Stomach smooth muscle (tissue), 2 donors: ENCODE data around the gene HAPSTR1.

ENCODE experiments used
- H3K27ac ChIP-seq: one replicate; pipeline ENCODE4 v1.7.0; 2013; ENCODE audit warnings: mild to moderate bottlenecking, low read length, inconsistent platforms
- H3K27me3 ChIP-seq, 2 donors: one replicate each; pipeline ENCODE4 v1.7.0; 2013; ENCODE audit warnings: low read length in 2 of 2; ENCODE audit not compliant: insufficient read depth in 2 of 2, control insufficient read depth in 1 of 2
- H3K36me3 ChIP-seq, 2 donors: one replicate each; pipeline ENCODE4 v1.7.0; 2013; ENCODE audit warnings: low read length in 2 of 2; ENCODE audit not compliant: control insufficient read depth in 2 of 2, insufficient read depth in 2 of 2
- H3K4me1 ChIP-seq: one replicate; pipeline ENCODE4 v1.7.0; 2013; ENCODE audit warnings: low read length; ENCODE audit not compliant: control insufficient read depth, insufficient read depth
- H3K4me3 ChIP-seq, 2 donors: one replicate each; pipeline ENCODE4 v1.7.0; 2013; ENCODE audit warnings: low read length in 2 of 2
- H3K9ac ChIP-seq, 2 donors: one replicate each; pipeline ENCODE4 v1.7.0; 2013; ENCODE audit warnings: low read length in 2 of 2, mild to moderate bottlenecking in 1 of 2
- H3K9me3 ChIP-seq, 2 donors: one replicate each; pipeline ENCODE4 v1.7.0; 2013; ENCODE audit warnings: low read length in 2 of 2; ENCODE audit not compliant: control insufficient read depth in 2 of 2
- donor health status: healthy.
- donor health status: Pancreatic carcinoma.

HAPSTR1 gene

GRCh38 chr16:9088848-9089247 is 2.6 kb upstream of the HAPSTR1 start:
- Histone ChIP-seq H3K27ac (no peak overlapping the region), H3K9me3 (no peaks in the 10 kb centered on the region), H3K4me3 (no peak overlapping the region), H3K4me1 (peaks cover 15% of the 10 kb centered on the region), H3K27me3 (no peaks in the 10 kb centered on the region), H3K9ac (no peak overlapping the region), H3K36me3 (no peaks in the 10 kb centered on the region)

- peak overlapping the region in 1 of 2 donors; percentile 70 for H3K9ac ChIP-seq
Measured at GRCh38 chr16:9089660-9090059, 1.8 kb upstream of the HAPSTR1 start.

GRCh38 chr16:9090101-9090959 is 1.1 kb upstream of the HAPSTR1 start:
- no peaks in the 10 kb centered on the region for H3K27me3 ChIP-seq
- no peaks in the 10 kb centered on the region for H3K9me3 ChIP-seq
- peaks cover 0 to 2% of the 10 kb centered on the region in 2 donors for H3K36me3 ChIP-seq
- peaks cover 15% of the 10 kb centered on the region for H3K4me1 ChIP-seq
- peak overlapping the region; percentile 63 to 83 for H3K4me3 ChIP-seq
- H3K27ac ChIP-seq = peak overlapping the region; percentile 70
- H3K9ac ChIP-seq = peak overlapping the region; percentile 70 to 82

More at GRCh38 chr16:9089660-9090059, 1.8 kb upstream of the HAPSTR1 start:
- H3K27me3 ChIP-seq = no peaks in the 10 kb centered on the region
- H3K9me3 ChIP-seq = no peaks in the 10 kb centered on the region
- H3K36me3 ChIP-seq = peaks cover 0 to 2% of the 10 kb centered on the region in 2 donors
- H3K4me3 ChIP-seq = peak overlapping the region in 1 of 2 donors; percentile 83
- peaks cover 15% of the 10 kb centered on the region for H3K4me1 ChIP-seq
- H3K27ac ChIP-seq = peak overlapping the region; percentile 70

GRCh38 chr16:9091867-9092281 is 430 bp downstream of the HAPSTR1 start:
- H3K4me1 ChIP-seq = peaks cover 18% of the 10 kb centered on the region
- no peaks in the 10 kb centered on the region for H3K9me3 ChIP-seq

GRCh38 chr16:9092282-9092977 is 986 bp downstream of the HAPSTR1 start:
- H3K27me3 ChIP-seq = no peaks in the 10 kb centered on the region
- peaks cover 4% of the 10 kb centered on the region in 2 donors for H3K36me3 ChIP-seq
- H3K4me3 ChIP-seq = peak overlapping the region; percentile 88 to 94
- no peaks in the 10 kb centered on the region for H3K9me3 ChIP-seq
- peaks cover 20% of the 10 kb centered on the region for H3K4me1 ChIP-seq
- H3K27ac ChIP-seq = peak overlapping the region; percentile 90
- peak overlapping the region; percentile 90 for H3K9ac ChIP-seq

More at GRCh38 chr16:9091867-9092281, 430 bp downstream of the HAPSTR1 start:
- H3K4me3 ChIP-seq = peak overlapping the region; percentile 88 to 94
- H3K27me3 ChIP-seq = no peaks in the 10 kb centered on the region
- H3K36me3 ChIP-seq = peaks cover 4% of the 10 kb centered on the region in 2 donors
- peak overlapping the region; percentile 90 for H3K9ac ChIP-seq
- peak overlapping the region; percentile 90 for H3K27ac ChIP-seq

- H3K4me1 ChIP-seq = peaks cover 25% of the 10 kb centered on the region
- peak overlapping the region; percentile 90 for H3K27ac ChIP-seq
Measured at GRCh38 chr16:9092978-9093344, 1.5 kb downstream of the HAPSTR1 start.

GRCh38 chr16:9094011-9094846 is 2.8 kb downstream of the HAPSTR1 start:
- H3K4me3 ChIP-seq = peak overlapping the region; percentile 88 to 94
- H3K9me3 ChIP-seq = no peaks in the 10 kb centered on the region
- H3K27ac ChIP-seq = no peak overlapping the region
- peaks cover 4% of the 10 kb centered on the region in 2 donors for H3K36me3 ChIP-seq
- peak overlapping the region in 1 of 2 donors; percentile 90 for H3K9ac ChIP-seq
- H3K27me3 ChIP-seq = no peaks in the 10 kb centered on the region
- H3K4me1 ChIP-seq = peaks cover 35% of the 10 kb centered on the region

More at GRCh38 chr16:9092978-9093344, 1.5 kb downstream of the HAPSTR1 start:
- Histone ChIP-seq H3K36me3 (peaks cover 4% of the 10 kb centered on the region in 2 donors), H3K4me3 (peak overlapping the region; percentile 88 to 94), H3K9me3 (no peaks in the 10 kb centered on the region), H3K27me3 (no peaks in the 10 kb centered on the region), H3K9ac (peak overlapping the region; percentile 90)

GRCh38 chr16:9095171-9095570 is 3.7 kb downstream of the HAPSTR1 start:
- H3K9ac ChIP-seq = no peak overlapping the region
- H3K9me3 ChIP-seq = no peaks in the 10 kb centered on the region
- no peak overlapping the region for H3K27ac ChIP-seq
- peak overlapping the region in 1 of 2 donors; percentile 88 for H3K4me3 ChIP-seq
- H3K36me3 ChIP-seq = peaks cover 4% of the 10 kb centered on the region in 2 donors
- peaks cover 43% of the 10 kb centered on the region for H3K4me1 ChIP-seq
- H3K27me3 ChIP-seq = no peaks in the 10 kb centered on the region

GRCh38 chr16:9095656-9096397 is 4.4 kb downstream of the HAPSTR1 start:
- peaks cover 38% of the 10 kb centered on the region for H3K4me1 ChIP-seq
- H3K27ac ChIP-seq = no peak overlapping the region
- peaks cover 4% of the 10 kb centered on the region in 2 donors for H3K36me3 ChIP-seq
- no peaks in the 10 kb centered on the region for H3K9me3 ChIP-seq
- H3K27me3 ChIP-seq = no peaks in the 10 kb centered on the region
- no peak overlapping the region for H3K9ac ChIP-seq
- H3K4me3 ChIP-seq = peak overlapping the region in 1 of 2 donors; percentile 18
